HFFc6 (cell line): ENCODE measurements around the gene TEPSIN. TPM values are rescaled to one million over a fixed set of nuclear protein-coding genes. Genes with fewer than 3 reads are reported as not detected.

Source experiments
- DNase-seq: peaks from one replicate; pipeline ENCODE4 v3.0.0-alpha.2; 2018
- H3K27ac Mint-ChIP-seq: 2 replicates; pipeline ENCODE4 v1.8.0; 2020; ENCODE audit warnings: mild to moderate bottlenecking, mixed read lengths
- H3K27me3 Mint-ChIP-seq: 2 replicates; pipeline ENCODE4 v1.8.0; 2021; ENCODE audit warnings: mild to moderate bottlenecking, moderate library complexity, mixed read lengths; ENCODE audit not compliant: insufficient read depth
- H3K36me3 Mint-ChIP-seq: 2 replicates; pipeline ENCODE4 v1.8.0; 2021; ENCODE audit warnings: low read depth, mixed read lengths
- H3K4me1 Mint-ChIP-seq: 2 replicates; pipeline ENCODE4 v1.8.0; 2020; ENCODE audit warnings: low read depth, mixed read lengths
- H3K4me3 Mint-ChIP-seq: 2 replicates; pipeline ENCODE4 v1.8.0; 2020; ENCODE audit warnings: mild to moderate bottlenecking, moderate library complexity, mixed read lengths
- H3K9me3 Mint-ChIP-seq: 2 replicates; pipeline ENCODE4 v1.8.0; 2020; ENCODE audit warnings: mild to moderate bottlenecking, mixed read lengths
- total RNA-seq, 6 experiments: library from RNA; stranded (reverse); fragmentation: NEBNext Ultra II Directional; extraction: Animal tissue kit (Norgen Biotek cat#: 25700); gene quantifications; 2 replicates in 1 of 6; 3 replicates in 5 of 6; pipeline ENCODE4 v1.2.3, GENCODE V29; 2021
- TF ChIP-seq, protein P1 (sequence below): fragments of 200-600 bp; sonication (generic); IDR thresholded peaks from 2 replicates; pipeline ENCODE4 v1.5.0; 2021; ENCODE audit warnings: antibody characterized with exemption, mild to moderate bottlenecking

The TEPSIN gene
- total RNA-seq, 6 experiments from 2014 or later = 16.2 to 22.5 (median 19.0) TPM

DNA sequence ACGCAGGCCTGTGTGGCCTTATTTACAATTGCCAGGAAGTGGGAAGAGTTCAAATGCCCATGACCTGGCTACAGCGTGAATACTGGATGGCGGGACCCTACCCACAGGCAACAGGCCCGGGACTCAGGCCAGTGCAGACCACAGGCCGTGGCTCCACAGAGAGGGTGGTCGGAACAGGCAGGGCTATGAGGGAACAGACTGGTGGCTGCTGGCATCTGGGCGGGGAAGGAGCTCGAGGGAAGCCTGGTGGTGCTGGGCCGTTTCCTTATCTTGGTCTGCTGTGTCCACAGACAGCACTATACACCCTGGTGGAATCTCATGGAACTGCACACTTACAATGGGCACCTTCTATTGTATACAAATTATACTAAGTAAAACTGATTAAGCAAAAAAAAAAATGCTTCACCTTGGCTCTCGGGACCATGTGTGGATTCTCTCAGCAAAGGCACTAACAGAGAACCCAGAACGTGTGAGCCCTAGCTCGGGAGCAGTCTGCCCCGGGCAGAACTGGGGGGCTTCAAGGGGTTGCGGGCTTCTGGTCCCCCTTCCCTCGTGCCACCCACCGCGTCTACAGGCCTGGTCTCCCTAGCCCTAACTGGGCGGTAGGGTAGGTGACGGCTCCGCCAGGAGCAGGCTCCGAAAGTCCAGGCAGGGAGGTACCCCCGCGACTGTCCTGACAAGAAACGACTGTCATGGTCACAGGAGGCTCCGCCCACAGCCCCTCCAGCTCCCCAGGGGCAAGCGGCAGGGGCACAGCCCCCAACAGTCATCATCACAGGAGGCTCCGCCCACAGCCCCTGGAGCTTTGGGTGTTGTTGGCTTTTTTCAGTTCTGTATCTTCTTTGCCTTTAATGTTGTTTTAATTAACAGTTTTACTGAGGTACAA, 37.9 kb downstream of the TEPSIN start:
- Mint-ChIP-seq H3K36me3 (no peaks in the 10 kb centered on the region), H3K4me1 (no peaks in the 10 kb centered on the region), H3K27me3 (no peaks in the 10 kb centered on the region; the same call in 1 of the 2 replicates), H3K4me3 (no peak overlapping the region), H3K27ac (no peak overlapping the region), H3K9me3 (no peaks in the 10 kb centered on the region)
- TF ChIP-seq, protein P1, sequence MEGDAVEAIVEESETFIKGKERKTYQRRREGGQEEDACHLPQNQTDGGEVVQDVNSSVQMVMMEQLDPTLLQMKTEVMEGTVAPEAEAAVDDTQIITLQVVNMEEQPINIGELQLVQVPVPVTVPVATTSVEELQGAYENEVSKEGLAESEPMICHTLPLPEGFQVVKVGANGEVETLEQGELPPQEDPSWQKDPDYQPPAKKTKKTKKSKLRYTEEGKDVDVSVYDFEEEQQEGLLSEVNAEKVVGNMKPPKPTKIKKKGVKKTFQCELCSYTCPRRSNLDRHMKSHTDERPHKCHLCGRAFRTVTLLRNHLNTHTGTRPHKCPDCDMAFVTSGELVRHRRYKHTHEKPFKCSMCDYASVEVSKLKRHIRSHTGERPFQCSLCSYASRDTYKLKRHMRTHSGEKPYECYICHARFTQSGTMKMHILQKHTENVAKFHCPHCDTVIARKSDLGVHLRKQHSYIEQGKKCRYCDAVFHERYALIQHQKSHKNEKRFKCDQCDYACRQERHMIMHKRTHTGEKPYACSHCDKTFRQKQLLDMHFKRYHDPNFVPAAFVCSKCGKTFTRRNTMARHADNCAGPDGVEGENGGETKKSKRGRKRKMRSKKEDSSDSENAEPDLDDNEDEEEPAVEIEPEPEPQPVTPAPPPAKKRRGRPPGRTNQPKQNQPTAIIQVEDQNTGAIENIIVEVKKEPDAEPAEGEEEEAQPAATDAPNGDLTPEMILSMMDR = peak; percentile 82
- peak; percentile 58 for DNase-seq

- no peaks in the 10 kb centered on the region for H3K27me3 Mint-ChIP-seq
- TF ChIP-seq, protein P1 = no peak
- H3K9me3 Mint-ChIP-seq = no peaks in the 10 kb centered on the region
- DNase-seq = no peak
- no peak overlapping the region for H3K4me3 Mint-ChIP-seq
- H3K27ac Mint-ChIP-seq = no peak overlapping the region
- no peaks in the 10 kb centered on the region for H3K36me3 Mint-ChIP-seq
- H3K4me1 Mint-ChIP-seq = no peaks in the 10 kb centered on the region
Measured at GRCh38 chr17:81200201-81200600, 38.7 kb downstream of the TEPSIN start.

DNA sequence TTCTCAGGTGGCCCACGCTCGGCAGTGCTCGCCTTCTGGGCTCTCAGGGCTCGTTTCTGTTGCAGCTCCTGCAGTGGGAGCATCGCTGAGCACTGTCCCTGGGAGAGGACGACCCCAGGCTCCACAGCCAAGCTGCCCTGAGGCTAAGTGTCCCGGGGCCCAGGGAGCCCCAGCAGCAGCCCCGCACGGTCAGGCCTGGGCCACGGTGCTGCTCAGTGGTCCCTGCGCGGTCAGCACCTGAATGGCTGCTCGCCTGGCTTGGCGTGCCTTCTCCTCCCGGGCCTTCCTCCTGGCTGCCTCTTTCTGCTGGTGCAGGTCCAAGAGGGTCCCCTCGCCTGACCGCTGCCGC, 39.4 kb downstream of the TEPSIN start:
- Mint-ChIP-seq H3K27ac (no peak overlapping the region), H3K4me1 (no peaks in the 10 kb centered on the region), H3K36me3 (no peaks in the 10 kb centered on the region), H3K9me3 (no peaks in the 10 kb centered on the region), H3K4me3 (no peak overlapping the region), H3K27me3 (no peaks in the 10 kb centered on the region)
- DNase-seq = no peak
- TF ChIP-seq, protein P1 = no peak

DNA sequence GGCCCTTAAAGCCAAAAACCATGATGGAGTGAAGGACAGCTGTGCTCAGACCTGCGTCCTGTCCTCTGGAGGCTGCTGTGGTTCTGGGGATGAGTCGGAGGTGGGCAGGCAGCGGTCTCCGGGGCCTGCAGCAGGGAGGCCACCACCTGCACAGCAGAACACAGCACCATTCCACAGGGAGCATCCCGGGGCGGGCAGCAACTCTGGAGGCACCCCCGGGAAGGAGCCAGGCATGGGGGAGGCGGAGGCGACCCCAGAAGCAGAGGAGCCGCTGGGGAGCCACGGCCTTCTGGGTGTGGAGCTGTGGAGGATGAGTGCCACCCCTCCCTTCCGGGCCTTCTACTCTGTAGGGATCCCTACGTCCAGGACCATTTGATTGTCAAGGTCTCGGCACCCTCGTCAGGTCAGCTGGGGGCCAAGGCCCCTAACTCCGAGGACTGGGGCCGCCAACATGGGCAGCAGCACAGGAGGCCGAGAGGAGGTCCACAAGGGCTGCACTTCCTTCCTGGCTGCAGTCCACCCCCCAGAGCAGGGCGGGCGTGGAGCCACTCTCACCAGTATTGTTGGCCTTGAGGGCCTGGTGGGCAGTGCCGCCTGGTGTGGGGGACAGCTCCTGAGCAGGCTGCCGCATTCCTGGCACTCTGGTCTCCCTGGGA, 39.9 kb downstream of the TEPSIN start:
- H3K27me3 Mint-ChIP-seq = no peaks in the 10 kb centered on the region
- H3K4me1 Mint-ChIP-seq = no peaks in the 10 kb centered on the region
- no peaks in the 10 kb centered on the region for H3K9me3 Mint-ChIP-seq
- H3K27ac Mint-ChIP-seq = no peak overlapping the region
- TF ChIP-seq, protein P1 = no peak
- DNase-seq = no peak
- no peak overlapping the region for H3K4me3 Mint-ChIP-seq
- no peaks in the 10 kb centered on the region for H3K36me3 Mint-ChIP-seq

DNA sequence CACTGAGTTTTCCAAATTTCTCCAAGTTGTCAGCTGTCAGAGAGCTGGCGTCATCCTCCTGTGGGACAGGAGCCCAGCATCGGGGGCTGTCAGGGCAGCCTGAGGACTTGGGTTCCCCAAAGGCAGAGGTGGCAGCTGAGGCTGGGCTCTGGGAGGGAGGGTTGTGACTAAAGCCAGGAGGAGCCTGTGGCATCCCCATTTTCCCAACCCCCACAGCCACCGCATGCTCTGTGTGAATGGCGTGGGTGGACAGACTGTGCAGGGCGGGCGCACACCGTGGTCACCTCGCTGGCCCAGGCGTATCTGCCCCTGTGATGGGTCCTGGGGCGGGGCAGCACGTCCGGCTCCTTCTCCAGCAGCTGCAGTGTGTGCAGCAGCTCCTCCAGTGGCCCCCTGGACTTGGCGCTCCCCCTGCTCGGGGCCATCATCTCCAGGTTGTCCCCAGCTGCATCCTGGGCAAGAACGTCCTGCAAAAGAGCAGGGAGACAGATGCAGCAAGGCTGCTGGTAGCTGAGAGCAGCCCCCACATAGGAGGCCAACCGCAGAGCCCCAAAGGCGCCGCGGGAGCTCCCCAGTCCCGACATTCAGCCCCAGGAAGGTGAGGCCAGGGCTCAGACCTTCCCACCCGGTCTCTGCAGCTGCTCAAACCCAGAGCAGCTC, 40.9 kb downstream of the TEPSIN start:
- H3K9me3 Mint-ChIP-seq = no peaks in the 10 kb centered on the region
- H3K4me3 Mint-ChIP-seq = no peak overlapping the region
- DNase-seq = no peak
- H3K4me1 Mint-ChIP-seq = no peaks in the 10 kb centered on the region
- TF ChIP-seq, protein P1 = no peak
- no peak overlapping the region for H3K27ac Mint-ChIP-seq
- no peaks in the 10 kb centered on the region for H3K27me3 Mint-ChIP-seq
- H3K36me3 Mint-ChIP-seq = no peaks in the 10 kb centered on the region
